DLD1 (cell line): Measurements from ENCODE around the gene TLE2.
"Not testable (repeated sequence)": the region's sequence is repeated elsewhere in the genome, so short reads cannot be mapped to it uniquely, and the experiment has no call there.

Experiments used
- in situ Hi-C: cut with HindIII; loops from 2 replicates; pipeline ENCODE4 v1.10.0; 2017; ENCODE audit warnings: low sequenced_read_pairs

Gene TLE2

DNA sequence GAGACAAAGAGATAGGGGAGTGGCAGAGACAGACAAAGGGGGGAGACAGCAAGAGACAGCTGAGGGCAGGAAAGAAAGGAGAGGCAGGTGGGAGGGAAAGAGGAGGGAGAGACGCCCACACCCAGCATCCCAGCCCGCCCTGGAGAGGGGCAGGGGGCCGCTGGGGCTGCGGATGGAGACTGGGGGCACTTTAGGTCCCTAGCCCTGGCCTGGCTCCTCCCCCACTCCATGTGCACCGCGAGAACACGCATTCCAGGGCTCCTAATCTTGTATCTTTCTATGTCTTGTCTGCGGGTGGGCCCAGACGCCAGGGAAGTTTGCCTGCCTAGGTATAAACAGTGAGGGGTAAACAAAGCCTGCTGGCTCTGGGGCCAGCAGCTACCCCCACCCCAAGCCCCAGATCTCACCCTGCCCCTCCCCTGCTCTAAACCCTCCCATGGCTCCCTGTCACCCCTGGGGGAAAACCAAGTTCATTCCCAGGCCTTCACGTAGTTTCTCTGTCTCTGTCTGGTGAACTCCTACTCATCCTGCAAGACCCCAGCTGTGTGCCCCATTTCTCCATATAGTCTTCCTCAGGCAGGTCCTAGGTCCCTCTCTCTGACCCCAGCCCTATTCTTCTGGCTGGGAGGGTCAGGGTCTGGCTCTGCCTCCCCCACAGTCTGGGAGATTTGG lies 27.5 kb upstream of the TLE2 start:
- in situ Hi-C loops: no loop called here

DNA sequence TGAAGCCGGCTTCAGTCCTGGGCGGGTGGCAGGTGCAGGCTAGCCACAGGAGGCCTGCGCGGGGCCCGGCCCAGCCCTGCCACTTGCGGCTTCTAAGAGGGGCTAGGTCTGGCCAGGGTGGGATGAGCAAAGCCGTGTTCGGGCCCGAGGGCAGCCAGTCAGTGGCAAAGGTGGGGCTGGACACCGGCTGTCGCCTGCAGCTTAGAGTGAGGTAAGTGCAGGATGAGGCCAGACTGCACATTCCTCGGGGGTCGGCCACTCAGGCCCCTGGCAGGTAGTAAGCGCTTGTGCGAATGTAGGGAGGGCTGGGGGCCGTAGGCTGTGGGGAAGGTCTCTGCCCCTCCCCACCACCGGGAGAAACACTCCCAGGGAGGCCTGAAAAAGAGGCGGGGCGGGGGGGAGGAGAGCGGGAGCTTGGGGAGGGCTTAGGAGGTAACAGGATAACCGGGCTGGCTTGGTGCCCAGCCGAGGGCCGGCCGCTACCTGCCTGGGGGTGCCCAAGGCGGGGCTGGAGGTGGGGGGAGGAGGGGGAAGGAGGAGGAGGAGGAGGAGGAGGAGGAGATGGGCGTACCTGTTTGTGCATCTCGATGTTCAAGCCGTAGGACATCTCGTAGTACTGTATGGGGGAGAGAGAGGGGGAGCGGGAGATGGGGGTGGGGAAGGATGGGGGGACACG lies 26.8 kb upstream of the TLE2 start:
- in situ Hi-C loops: no loop called here

DNA sequence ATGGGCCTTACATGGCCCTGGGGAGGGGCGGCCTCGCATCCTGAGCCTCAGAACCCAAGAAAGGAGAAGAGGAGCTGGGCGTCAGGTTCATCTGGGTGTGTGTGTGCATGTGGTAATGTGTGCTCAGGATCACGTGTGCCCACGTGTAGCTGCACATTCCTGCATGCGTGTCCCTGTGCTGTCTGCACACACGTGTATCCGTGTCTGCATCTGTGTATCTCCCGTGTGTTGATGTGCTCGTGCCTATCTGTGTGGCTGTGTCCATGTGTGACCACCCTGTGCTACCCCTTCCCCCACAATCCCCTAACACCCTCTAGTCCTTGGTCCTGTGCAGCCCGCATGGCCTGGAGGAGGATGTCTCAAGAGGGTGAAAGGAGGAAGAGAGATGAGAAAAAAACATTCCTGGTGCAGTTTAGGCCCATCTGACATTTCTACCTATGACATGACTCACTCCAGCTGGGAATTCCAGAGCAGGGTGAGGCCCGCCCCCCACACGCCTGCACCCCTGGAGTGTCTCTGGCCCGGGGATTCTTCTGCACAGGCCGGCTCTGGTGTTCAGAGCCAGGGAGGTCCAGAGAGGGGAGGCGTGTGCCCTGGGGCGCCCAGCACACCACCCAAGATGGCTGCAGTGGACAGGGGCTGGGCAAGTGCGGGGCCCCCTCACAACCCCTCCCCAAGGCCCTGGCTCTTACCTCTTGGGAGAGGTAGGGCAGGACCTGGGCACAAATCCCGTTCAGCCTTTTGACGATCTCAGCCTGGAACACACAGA lies 26.1 kb upstream of the TLE2 start:
- in situ Hi-C loops: no loop called here

DNA sequence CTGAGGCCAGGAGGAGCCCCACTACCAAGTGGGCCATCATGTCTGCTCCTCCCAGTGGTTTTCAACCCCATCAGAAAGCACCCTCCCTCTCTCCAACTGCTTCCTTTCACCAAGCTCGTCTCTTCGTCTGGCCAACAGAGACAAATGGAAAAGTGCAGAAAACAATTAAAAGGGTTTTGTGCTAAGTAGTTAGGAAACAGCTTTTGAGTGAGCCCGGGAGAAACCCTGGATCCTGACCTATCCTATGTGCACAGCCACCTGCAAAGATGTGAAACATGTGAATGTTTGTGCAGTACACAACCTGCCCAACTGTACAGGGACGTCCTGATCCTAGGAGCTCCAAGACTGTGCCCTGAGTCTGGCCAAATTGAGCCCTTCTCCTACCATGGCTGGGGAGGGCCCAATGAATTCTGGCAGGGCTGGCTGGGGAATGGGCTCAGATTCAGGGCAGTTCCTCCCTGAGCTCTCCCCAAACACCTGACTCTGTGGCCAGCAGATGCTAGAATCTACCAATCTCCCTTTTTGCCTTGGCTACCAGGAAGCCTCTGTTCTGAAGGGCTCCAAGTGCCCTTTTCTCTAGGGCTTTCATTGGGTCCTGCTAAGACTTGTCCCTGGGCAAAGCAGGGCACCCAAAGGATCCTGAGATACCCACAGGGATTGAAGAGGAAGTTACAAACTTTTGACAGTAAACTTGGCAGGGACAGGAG lies 25.3 kb upstream of the TLE2 start:
- in situ Hi-C loops: no loop called here

DNA sequence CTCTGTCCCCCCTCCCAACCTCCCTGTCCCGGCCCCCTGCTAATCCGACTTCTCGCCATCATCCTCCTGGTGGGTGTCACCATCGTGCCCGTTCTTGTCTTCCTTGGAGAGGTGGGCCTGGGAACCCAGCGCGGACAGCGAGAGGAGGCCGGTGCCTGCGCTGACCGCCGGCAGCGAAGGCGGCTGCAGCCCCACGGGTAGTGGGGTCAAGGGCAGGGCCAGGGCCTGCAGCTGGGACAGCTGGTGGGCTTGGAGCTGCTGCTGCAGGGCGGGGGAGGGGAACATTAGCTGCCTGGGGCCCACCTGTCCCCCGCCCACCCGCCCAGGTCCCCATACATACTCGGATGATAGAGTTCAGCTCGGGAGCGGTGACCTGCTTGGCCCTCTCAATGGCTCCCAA lies 24.7 kb upstream of the TLE2 start:
- in situ Hi-C loops: no loop called here

DNA sequence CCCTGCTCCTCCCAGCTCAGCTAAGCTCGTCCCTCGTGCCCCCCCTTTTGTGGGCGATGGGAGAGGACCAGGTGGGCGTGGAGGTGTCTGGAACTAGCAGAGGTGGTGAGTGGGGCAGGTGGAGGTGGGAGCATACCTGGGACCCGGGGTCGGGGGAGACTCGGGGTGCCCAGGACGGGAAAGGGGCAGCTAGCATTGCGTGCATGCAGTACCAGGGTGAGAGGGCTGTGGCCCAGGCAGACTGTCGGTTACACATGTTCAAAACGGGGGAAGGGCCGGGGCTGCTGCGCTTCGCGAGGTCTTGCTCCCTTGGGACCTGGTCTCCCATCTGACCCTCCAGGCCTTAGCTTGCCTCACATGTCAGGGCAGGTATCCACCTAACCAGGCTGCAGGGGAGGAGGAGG lies 24.1 kb upstream of the TLE2 start:
- in situ Hi-C loops: no loop called here

DNA sequence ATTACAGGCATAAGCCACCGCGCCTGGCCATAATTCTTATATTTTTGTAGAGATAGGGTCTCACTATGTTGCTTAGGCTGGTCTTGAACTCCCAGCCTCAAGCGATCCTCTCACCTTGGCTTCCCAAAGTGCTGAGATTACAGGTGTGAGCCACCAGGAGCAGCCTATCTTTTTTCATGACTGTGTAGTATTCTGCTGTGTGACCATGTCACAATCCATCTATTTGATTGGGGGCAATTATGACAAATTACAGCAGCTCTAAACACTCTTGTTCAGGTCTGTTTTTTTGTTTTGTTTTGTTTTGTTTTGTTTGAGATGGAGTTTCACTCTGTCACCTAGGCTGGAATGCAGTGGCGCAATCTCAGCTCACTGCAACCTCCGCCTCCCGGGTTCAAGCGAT lies 20.9 kb upstream of the TLE2 start:
- in situ Hi-C loops: not testable (repeated sequence)

DNA sequence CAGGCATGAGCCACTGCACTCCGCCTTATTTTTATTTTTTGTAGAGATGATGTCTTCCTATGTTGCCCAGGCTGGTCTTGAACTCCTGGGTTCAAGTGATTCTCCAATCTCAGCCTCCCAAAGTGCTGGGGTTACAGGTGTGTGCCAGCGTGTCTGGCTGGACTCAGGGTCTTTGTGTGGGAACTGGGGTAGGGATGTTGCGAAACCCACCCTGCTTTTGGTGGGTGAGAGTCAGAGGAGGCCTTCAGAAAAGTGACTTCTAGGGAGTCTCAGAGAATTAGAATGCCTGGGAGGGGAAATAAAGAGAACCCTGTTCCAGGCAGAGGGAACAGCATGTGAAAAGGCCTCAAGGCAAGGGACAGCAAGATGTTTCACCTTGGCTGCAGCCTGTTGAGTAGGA lies 20.0 kb upstream of the TLE2 start:
- in situ Hi-C loops: no loop called here

DNA sequence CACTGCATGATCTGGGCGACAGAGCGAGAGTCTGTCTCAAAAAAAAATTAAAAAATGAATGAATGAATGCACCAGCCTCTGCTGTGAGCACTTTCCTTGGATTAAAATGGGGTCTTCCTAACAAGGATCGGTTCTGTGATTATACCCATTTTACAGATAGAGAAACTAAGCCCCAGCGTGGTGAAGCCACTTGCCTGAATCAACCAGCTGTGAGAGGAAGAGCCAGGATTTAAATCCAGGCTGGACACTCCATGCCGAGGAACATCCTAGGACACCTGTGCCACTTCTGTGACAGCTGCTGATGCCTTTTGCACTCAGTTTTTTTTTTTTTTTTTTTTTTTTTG lies 19.1 kb upstream of the TLE2 start:
- in situ Hi-C loops: no loop called here

DNA sequence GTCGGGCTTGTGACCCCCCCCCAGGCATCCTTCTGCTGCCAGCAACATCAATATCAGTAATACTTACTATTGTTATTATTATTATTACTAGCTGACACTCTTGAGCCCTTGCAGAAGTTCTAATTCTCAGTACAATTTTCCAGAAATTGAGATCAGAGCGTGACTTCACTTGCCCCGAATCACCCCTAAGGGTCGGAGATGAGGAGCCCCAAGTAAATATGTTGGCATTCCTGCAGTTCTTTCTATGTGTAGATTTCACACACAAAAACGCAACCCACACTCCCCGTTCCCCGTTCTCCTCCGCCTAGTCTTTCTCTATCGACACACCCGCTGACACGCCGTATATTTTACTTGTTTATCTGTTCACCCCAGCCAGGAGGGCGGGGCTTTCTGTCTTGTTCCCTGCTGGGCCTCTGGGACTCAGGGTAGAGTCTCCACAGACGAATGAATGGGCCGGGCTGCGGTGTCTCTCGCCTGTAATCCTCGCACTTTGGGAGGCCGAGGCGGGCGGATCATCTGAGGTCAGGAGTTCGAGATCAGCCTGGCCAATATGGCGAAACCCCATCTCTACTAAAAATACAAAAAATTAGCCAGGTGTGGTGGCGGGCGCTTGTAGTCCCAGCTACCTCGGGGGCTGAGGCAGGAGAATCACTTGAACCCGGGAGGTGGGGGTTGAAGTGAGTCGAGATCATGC lies 18.6 kb upstream of the TLE2 start:
- in situ Hi-C loops: no loop called here

DNA sequence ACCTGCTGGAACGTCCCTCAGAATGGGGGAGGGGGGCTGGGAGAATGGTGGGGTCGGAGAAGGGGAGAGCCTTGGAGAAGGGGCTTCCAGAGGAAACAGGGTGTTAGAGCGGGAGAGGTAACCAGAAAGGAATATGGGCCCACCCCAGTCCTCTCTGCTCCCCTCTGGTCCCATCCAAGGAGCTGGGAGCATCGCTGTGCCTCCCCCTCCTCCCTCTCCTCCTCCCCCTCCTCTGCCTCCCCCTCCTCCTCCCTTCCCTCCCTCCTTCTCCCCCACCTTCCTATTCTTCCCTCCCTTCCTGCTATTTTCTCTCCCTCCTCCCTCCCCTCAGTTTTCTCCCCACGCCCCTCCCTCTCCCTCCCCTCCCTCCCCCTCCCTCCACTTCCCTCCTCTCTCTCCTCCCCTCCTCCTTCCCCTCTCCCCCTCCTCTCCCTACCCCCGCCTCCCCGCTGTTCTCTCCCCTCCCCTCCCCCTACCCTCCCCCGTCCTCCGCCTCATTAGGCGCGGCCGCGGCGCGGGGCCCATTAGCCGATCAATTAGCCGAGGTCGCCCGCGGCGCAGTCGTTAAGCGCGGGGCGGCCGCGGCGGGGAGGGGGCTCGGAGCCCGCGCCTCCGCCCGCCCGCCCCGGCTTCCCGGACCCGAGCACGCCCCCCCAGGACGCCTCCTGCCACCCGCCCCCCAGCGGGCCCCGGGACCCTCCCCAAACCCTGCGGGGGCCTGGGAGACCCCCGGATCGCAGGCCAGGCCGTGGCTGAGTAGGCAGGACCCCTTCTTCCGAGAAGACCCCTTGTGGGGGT lies 17.8 kb upstream of the TLE2 start:
- in situ Hi-C loops: no loop called here

DNA sequence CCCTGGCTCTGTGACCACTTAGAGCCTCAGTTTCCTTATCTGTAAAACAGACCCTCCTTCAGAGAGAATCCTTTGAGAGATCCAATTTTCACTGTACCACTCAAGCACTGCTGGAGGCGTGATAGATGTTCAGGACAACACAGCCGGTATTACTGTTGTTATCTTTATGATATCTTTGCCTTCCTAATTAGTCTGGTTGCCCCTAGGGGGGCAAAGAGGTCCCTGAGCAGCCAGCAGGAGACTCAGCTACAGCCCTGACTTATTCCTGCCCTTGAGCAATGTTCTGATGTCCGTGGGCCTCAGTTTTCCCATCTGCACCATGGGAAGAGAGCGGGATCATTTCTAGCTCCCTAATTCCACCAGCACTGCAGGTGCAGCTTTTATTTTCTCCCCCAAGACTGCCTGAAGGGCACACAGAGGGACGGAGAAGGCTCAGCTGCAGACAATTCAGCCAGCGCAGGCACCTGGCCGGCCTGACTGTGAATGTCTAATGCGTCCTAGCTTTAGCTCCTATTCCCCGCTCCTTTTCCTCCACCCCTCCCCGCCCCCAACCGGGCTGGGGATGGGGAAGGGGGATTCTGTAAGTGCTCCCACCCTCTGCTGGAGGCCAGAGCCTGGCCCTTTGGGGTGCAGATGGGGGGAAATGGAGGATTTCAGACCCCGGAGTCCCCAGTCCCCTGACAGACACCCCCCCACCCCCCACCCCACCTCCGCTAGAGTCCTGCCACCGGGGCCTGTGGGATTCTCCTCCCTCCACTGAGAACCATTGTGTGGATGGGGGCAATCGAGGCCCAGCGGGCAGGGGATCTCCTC lies 17.0 kb upstream of the TLE2 start:
- in situ Hi-C loops: no loop called here

DNA sequence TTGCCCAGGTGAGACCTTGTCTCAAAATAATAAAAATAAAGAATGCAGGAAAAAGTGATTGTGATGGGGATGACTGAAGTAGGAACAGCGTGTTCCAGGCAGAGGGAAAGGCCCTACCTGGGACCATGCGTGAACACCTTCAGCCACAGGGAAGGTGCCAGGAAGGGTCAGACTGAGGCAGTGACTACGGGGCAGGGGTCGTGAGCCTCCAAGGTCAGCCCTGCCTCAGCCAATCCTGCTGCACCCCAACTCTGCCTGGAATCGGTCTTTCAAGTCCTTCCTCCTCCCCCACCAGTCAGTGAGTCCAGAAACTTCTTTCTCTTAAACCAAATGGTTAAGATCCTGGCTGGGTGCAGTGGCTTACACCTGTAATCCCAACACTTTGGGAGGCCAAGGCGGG lies 16.1 kb upstream of the TLE2 start:
- in situ Hi-C loops: no loop called here

DNA sequence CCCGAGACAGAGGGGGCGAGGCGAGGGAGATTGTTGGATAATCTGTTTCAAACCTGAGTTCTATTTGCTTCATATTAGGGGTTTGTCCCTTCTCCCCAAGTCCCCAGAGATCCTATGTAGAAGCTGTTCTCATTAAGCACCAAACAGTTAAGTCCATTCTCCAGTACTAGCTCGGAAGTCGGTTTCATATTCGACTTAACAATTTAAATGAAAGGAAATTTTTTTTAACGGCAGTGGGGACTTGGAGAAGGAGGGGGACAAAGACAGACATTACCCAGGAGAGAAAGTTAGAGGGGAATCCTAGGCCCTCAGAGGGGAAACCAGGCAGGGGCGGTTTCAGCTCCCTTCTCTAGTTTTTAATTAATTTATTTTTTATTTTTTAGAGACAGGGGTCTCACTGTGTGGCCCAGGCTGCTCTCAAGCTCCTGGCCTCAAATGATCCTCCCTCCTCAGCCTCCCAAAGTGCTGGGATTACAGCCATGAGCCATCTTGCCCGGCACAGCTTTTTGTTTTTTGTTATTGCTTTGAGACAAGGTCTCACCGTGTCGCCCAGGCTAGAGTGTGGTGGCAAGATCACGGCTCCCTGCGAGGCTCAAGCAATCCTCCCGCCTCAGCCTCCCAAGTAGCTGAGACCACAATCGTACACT lies 13.7 kb upstream of the TLE2 start:
- in situ Hi-C loops: no loop called here

DNA sequence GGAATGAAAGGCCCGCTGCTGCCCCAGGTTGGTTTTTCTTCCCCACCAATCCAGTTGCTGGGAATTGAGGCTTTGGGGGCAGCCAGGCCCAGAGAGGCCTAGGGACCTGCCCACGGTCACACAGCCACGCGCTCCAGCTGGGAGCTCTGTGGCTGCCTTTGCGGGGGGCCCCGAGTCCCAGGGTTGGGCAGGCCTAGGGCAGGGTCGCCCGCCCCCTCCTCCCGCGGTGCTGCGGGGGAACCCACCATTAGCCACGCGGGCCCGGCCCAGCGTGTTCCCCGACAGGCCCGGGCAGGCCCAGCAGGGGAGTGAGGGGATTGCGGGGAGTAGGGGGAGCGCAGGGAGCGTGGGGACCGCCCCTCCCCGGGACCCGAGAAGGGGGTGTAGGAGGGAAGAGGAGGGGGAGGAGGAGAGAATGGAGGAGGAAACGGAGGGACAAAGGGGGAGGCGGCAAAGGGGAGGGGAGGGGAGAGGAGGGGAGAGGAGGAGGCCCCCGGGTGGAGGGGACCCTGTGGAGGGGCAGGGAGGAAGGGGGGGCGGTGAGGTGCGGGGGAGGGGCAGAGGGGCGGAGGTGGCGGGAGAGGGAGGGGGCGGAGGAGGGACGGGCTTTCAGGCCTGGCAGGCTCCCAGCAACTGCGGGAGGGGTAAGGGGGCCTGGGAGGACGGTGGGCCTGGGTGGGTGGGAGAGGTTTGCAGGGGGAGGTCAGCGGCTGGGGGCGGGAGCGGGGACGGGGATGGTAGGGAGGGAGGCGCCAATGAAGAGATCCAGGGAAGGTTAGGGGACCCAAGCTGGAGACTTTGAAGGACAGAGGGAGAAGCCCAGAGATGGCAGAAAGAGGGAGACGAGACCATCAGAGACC lies 12.9 kb upstream of the TLE2 start:
- in situ Hi-C loops: no loop called here

DNA sequence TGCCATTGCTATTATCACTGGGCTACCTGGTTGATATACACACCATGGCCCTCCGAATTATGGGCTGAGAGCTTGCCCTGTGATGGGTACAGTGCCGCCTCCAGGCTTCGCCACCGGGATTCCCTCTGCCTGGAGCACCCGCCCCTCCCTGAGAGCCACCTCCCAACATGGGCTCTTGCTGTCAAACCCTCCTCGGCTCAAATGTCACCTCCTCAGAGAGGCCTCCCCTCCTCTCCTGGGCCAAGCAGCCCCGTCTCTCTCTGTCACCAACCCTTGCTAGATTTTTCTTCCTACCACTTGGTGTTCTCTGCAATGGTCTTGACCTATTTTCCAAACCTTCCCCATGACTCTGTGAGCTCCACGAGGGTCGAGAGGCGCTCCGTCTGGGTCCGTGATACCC lies 12.2 kb upstream of the TLE2 start:
- in situ Hi-C loops: no loop called here

DNA sequence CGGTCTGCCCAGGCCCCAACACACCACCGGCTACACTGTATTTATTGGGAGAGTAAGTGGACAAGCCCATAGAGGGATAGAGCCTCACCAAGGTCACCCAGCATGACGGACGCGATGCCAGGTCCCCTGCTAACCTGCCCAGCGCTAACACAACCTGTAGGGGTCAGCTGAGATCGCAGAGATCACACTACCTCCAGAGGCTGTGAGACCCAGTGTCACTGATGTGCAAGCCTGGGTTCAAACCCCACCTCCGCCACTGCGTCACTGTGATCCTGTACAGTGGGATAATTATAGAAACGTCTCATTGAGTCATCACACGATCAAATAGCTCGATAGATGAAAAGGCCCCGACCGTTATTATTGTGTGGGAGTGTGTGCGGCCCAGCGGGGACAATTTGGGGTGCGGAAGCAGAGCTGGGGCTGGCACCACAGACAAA lies 10.6 kb upstream of the TLE2 start:
- in situ Hi-C loops: no loop called here

DNA sequence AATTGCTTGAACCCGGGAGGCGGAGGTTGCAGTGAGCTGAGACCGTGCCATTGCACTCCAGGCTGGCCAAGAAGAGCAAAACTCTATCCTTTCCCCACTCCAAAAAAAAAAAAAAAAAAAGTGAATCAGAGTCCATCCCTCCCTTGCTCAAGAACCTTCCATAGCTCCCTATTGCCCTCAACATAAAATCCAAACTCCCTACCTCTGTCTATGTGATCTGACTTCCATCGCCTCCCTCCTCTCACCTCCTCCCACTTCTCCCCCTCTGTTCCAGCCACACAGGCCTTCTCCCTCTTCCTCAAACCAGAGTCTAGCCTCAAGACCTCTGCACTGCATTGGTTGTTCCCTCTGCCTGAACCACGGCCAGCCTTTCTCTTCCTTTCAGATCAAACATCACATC lies 10.0 kb upstream of the TLE2 start:
- in situ Hi-C loops: no loop called here
